ENCODE data around the gene MYL12A. TPM values are rescaled to one million over a fixed set of nuclear protein-coding genes. Genes with fewer than 3 reads are reported as not detected.

Gene MYL12A
- total and polyA plus RNA-seq, 12 donors: 708 to 8,349 (median 3,626) TPM

GRCh38 chr18:3252843-3253242 lies 5.2 kb downstream of the MYL12A start:
- H3K4me1 ChIP-seq: peaks cover 0 to 91% (median 61%) of the 10 kb centered on the region in 9 donors
- intact Hi-C loops (cut with DNase I): no loop called here
- ATAC-seq: no peak
- no peaks in the 10 kb centered on the region for H3K27me3 ChIP-seq
- H3K9me3 ChIP-seq: no peaks in the 10 kb centered on the region
- H3K4me3 ChIP-seq: peak overlapping the region; percentile 8 to 95 (median 52)
- no peak for TF ChIP-seq CTCF (IDR thresholded peaks at IDR 0.05)
- H3K27ac ChIP-seq: peak overlapping the region; percentile 40 to 100 (median 99)
- no peak for DNase-seq
- 61 to 72% methylated on average over 1 of the region's 1 CpG for whole genome bisulfite sequencing, 2 donors
- peaks cover 0 to 72% (median 45%) of the 10 kb centered on the region in 9 donors for H3K36me3 ChIP-seq

GRCh38 chr18:3254725-3255124 lies 7.1 kb downstream of the MYL12A start:
- Histone ChIP-seq H3K4me3 (peak overlapping the region in 9 of 10 donors; percentile 14 to 95 (median 52)), H3K27ac (peak overlapping the region in 9 of 10 donors; percentile 5 to 100 (median 99)), H3K27me3 (no peaks in the 10 kb centered on the region), H3K4me1 (peaks cover 0 to 100% (median 54%) of the 10 kb centered on the region in 9 donors), H3K9me3 (no peaks in the 10 kb centered on the region), H3K36me3 (peaks cover 0 to 84% (median 51%) of the 10 kb centered on the region in 9 donors)
- no peak for TF ChIP-seq CTCF (IDR thresholded peaks at IDR 0.05)
- WGBS, 2 donors: 64 to 74% methylated on average over 4 of the region's 4 CpGs
- intact Hi-C loops (cut with DNase I): no loop called here
- ATAC-seq: no peak
- DNase-seq: peak in 1 of 2 donors; percentile 40

- intact Hi-C loops (cut with DNase I): no loop called here
Observed at GRCh38 chr18:3255611-3256165, 8.1 kb downstream of the MYL12A start.

More at GRCh38 chr18:3255611-3256165, 8.1 kb downstream of the MYL12A start:
- Histone ChIP-seq H3K9me3 (no peaks in the 10 kb centered on the region), H3K4me3 (peak overlapping the region; percentile 1 to 95 (median 52)), H3K27ac (peak overlapping the region in 9 of 10 donors; percentile 67 to 100 (median 99)), H3K4me1 (peaks cover 0 to 100% (median 56%) of the 10 kb centered on the region in 9 donors), H3K36me3 (peaks cover 0 to 80% (median 51%) of the 10 kb centered on the region in 9 donors), H3K27me3 (no peaks in the 10 kb centered on the region)
- DNase-seq: no peak
- 32 to 37% methylated on average over 5 of the region's 5 CpGs for WGBS, 2 donors
- no peak for ATAC-seq
- TF ChIP-seq CTCF (IDR thresholded peaks at IDR 0.05): no peak

Data from heart right ventricle (tissue), 16 donors.